HepG2 (cell line): ENCODE results near the gene PHTF2.

Experiments used
- EZH2 ChIP-seq: conservative IDR thresholded peaks from 2 replicates; pipeline ENCODE4 v1.6.1; 2012; ENCODE audit warnings: mild to moderate bottlenecking, low read depth, low read length, moderate library complexity
- ZNF777 ChIP-seq: sonication (generic); formaldehyde crosslinking; IDR thresholded peaks from 2 replicates; pipeline ENCODE4 v1.4.0; 2020; ENCODE audit warnings: missing genetic modification reagents

DNA sequence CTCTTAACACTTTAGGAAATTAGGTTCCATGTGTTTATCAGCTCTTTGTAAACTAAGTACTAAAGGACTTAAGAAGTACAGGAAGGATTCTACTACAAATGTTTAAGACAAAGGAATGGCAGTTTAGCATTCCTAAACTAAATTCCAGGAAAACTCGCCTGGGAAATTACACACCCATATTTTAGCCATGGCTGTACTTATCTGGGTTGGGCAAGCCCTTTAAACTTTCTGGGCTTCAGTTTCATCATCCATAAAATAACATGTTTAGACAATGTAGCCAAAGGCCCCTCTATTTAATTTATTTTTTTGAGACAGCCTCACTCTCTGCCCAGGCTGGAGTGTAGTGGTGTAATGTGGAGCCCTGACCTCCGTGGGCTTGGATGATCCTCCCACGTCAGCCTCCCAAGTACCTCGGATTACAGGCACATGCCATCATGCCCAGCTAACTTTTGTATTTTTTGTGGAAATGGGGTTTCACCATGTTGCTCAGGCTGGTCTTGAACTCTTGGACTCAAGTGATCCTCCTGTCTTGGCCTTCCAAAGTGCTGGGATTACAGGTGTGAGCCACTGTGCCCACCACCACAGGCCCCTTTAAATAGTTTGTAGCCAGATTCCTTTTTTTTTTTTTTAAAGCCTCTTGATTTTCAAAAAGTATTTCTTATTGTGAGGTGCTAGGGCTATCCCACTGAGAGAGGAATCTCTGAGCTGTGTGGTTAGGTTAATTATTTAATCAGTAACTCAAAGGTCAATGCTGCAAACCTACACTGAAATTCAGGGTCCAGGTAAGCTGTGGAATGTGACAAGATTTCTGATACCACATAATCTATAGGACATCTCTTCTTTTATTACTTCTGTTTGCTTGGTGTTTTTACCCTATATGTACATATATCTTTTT, 32.4 kb upstream of the PHTF2 start:
- TF ChIP-seq EZH2 (no peak), ZNF777 (CRISPR knock-in tag) (no peak)
